Stomach (tissue), 9 donors: ENCODE measurements around the gene ACTG1. TPM values are rescaled to one million over a fixed set of nuclear protein-coding genes. Genes with fewer than 3 reads are reported as not detected.

ENCODE experiments used
- DNase-seq, 2 donors: peaks; one replicate each; pipeline versions ENCODE4 v3.0.0 to v3.0.0-alpha.2; 2013 to 2019
- H3K27ac ChIP-seq, 5 donors: fragments of 200-600 bp in 4 of 5; sonication (generic) in 4 of 5; one replicate each; pipeline ENCODE4 v1.5.1; 2013 to 2019; ENCODE audit warnings: mild to moderate bottlenecking in 1 of 5, moderate library complexity in 1 of 5
- H3K27me3 ChIP-seq, 3 donors: fragments of 200-600 bp; sonication (generic); one replicate each; pipeline ENCODE4 v1.5.1; 2017 to 2019; ENCODE audit warnings: mixed run types in 1 of 3
- H3K36me3 ChIP-seq, 4 donors: fragments of 200-600 bp; sonication (generic); 1 replicate in 3 of 4; 2 replicates in 1 of 4; pipeline ENCODE4 v1.5.1; 2016 to 2019
- H3K4me1 ChIP-seq, 4 donors: fragments of 200-600 bp; sonication (generic); one replicate each; pipeline ENCODE4 v1.5.1; 2016 to 2019
- H3K4me3 ChIP-seq, 4 donors: fragments of 200-600 bp; sonication (generic) in 3 of 4; one replicate each; pipeline ENCODE4 v1.5.1; 2016 to 2019; ENCODE audit warnings: mild to moderate bottlenecking in 1 of 4
- H3K9me3 ChIP-seq, 4 donors: fragments of 200-600 bp; sonication (generic); one replicate each; pipeline ENCODE4 v1.5.1; 2016 to 2019
- CTCF ChIP-seq, 7 experiments: fragments of 450-650 bp in 4 of 7; fragments of 200-600 bp in 3 of 7; sonication (generic) in 3 of 7; IDR thresholded peaks; one replicate each; pipeline ENCODE4 v1.5.1; 2016 to 2019; ENCODE audit warnings: antibody characterized with exemption in 7 of 7, control low read depth in 2 of 7, mild to moderate bottlenecking in 1 of 7
- EP300 ChIP-seq: sonication (generic); formaldehyde crosslinking; IDR thresholded peaks from one replicate; pipeline ENCODE4 v1.6.1; 2017; ENCODE audit warnings: antibody characterized with exemption
- POLR2A ChIP-seq, 4 donors: fragments of 450-650 bp; IDR thresholded peaks; one replicate each; pipeline ENCODE4 v1.6.1; 2016; ENCODE audit warnings: antibody characterized with exemption in 4 of 4, control low read depth in 2 of 4, mild to moderate bottlenecking in 1 of 4, moderate library complexity in 1 of 4
- POLR2AphosphoS5 ChIP-seq, 3 donors: sonication (generic); formaldehyde crosslinking; IDR thresholded peaks; one replicate each; pipeline ENCODE4 v1.6.1; 2016; ENCODE audit warnings: antibody characterized with exemption in 3 of 3
- WGBS, 5 donors: extraction: QIAGEN DNeasy Blood & Tissue Kit in 3 of 5; methylation state at CpG; one replicate each; pipeline versions ENCODE4 v1.1.5 to v1.1.7; 2013 to 2018; 5-methylcytosine and 5-hydroxymethylcytosine counted together
- intact Hi-C: fragments of 100-400 bp; cut with DNase I; formaldehyde crosslinking; loops from one replicate; pipeline ENCODE4 v1.15.1; 2023; ENCODE audit warnings: low total_unique reads
- polyA plus RNA-seq, 3 donors: library from polyadenylated mRNA; stranded (reverse); fragments of 200-250 nt; gene quantifications; one replicate each; pipeline ENCODE4 v1.2.3, GENCODE V29; 2013
- total RNA-seq, 5 donors: library from RNA; depleted of rRNA; stranded (reverse); fragments of >200 nt; gene quantifications; one replicate each; pipeline versions ENCODE4 v1.1.0 to v1.2.3, GENCODE V29; 2014 to 2016
- donor health status: healthy with polysubstance abuse.
- donor health status: Bipolar disorder and iron deficiency.
- donor health status: healthy.

Gene ACTG1
- total and polyA plus RNA-seq, 8 donors: 978 to 2,952 (median 1,922) TPM

- intact Hi-C loops: loop anchor here (10.0 kb wide), 3 partner anchors 46 to 176 kb away; no protein-coding TSS in a partner anchor
- H3K36me3 ChIP-seq: no peaks in the 10 kb centered on the region
- H3K27ac ChIP-seq: peak overlapping the region in 1 of 5 donors; percentile 67
- peaks cover 0 to 32% (median 3%) of the 10 kb centered on the region in 3 donors for H3K27me3 ChIP-seq
- H3K4me3 ChIP-seq: peak overlapping the region in 2 of 4 donors; percentile 55 to 56
- no peak for TF ChIP-seq POLR2AphosphoS5 (IDR thresholded peaks at IDR 0.05)
- TF ChIP-seq EP300: no peak
- TF ChIP-seq POLR2A (IDR thresholded peaks at IDR 0.05): no peak
- TF ChIP-seq CTCF (IDR thresholded peaks at IDR 0.05): no peak
- 65 to 74% (median 68%) methylated on average over 21 of the region's 21 CpGs for WGBS, 5 donors
- H3K4me1 ChIP-seq: peaks cover 31 to 54% (median 39%) of the 10 kb centered on the region in 4 donors
- no peaks in the 10 kb centered on the region for H3K9me3 ChIP-seq
- no peak for DNase-seq
Observed at GRCh38 chr17:81480140-81481072, 32.2 kb downstream of the ACTG1 start.

GRCh38 chr17:81479175-81480071 is 33.2 kb downstream of the ACTG1 start:
- Histone ChIP-seq H3K4me1 (peaks cover 27 to 47% (median 33%) of the 10 kb centered on the region in 4 donors), H3K4me3 (no peak overlapping the region), H3K27ac (no peak overlapping the region), H3K9me3 (no peaks in the 10 kb centered on the region), H3K36me3 (no peaks in the 10 kb centered on the region), H3K27me3 (peaks cover 0 to 32% (median 3%) of the 10 kb centered on the region in 3 donors)
- intact Hi-C loops: loop anchor here (10.0 kb wide), 3 partner anchors 45 to 175 kb away; no protein-coding TSS in a partner anchor
- WGBS, 5 donors: 88 to 90% (median 89%) methylated on average over 16 to 20 of the region's 20 CpGs
- DNase-seq: no peak
- TF ChIP-seq EP300 (no peak), CTCF (IDR thresholded peaks at IDR 0.05) (no peak), POLR2AphosphoS5 (IDR thresholded peaks at IDR 0.05) (no peak), POLR2A (IDR thresholded peaks at IDR 0.05) (no peak)

GRCh38 chr17:81478119-81478518 is 34.5 kb downstream of the ACTG1 start:
- intact Hi-C loops: no loop called here
- peaks cover 14 to 34% (median 22%) of the 10 kb centered on the region in 4 donors for H3K4me1 ChIP-seq
- no peak overlapping the region for H3K4me3 ChIP-seq
- no peaks in the 10 kb centered on the region for H3K36me3 ChIP-seq
- TF ChIP-seq POLR2A (IDR thresholded peaks at IDR 0.05) (no peak), EP300 (no peak), POLR2AphosphoS5 (IDR thresholded peaks at IDR 0.05) (no peak), CTCF (IDR thresholded peaks at IDR 0.05) (no peak)
- peaks cover 0 to 23% (median 3%) of the 10 kb centered on the region in 3 donors for H3K27me3 ChIP-seq
- DNase-seq: no peak
- no peaks in the 10 kb centered on the region for H3K9me3 ChIP-seq
- H3K27ac ChIP-seq: no peak overlapping the region
- WGBS, 5 donors: 89 to 96% (median 91%) methylated on average over 16 to 20 of the region's 20 CpGs

GRCh38 chr17:81477173-81477572 is 35.4 kb downstream of the ACTG1 start:
- DNase-seq: no peak
- Histone ChIP-seq H3K4me1 (peaks cover 9 to 25% (median 19%) of the 10 kb centered on the region in 4 donors), H3K27me3 (peaks cover 0 to 19% (median 3%) of the 10 kb centered on the region in 3 donors), H3K27ac (no peak overlapping the region), H3K9me3 (no peaks in the 10 kb centered on the region), H3K36me3 (no peaks in the 10 kb centered on the region), H3K4me3 (no peak overlapping the region)
- intact Hi-C loops: no loop called here
- 67 to 90% (median 87%) methylated on average over 7 of the region's 7 CpGs for WGBS, 5 donors
- no peak for TF ChIP-seq CTCF (IDR thresholded peaks at IDR 0.05)
- no peak for TF ChIP-seq EP300
- TF ChIP-seq POLR2A (IDR thresholded peaks at IDR 0.05): no peak
